GM23338 (cell line): ENCODE data around the gene WHAMM. TPM values are rescaled to one million over a fixed set of nuclear protein-coding genes. Genes with fewer than 3 reads are reported as not detected.

Experiments
- ATAC-seq: fragments of 200-7000 bp; cut with Tn5 transposase; 3 replicates; pipeline ENCODE4 v1.9.1; 2020
- DNase-seq: peaks from one replicate; pipeline ENCODE4 v3.0.0-alpha.2; 2015; ENCODE audit warnings: low spot score
- H2AFZ ChIP-seq: fragments of 200-600 bp; sonication (generic); 2 replicates; pipeline ENCODE4 v1.8.0; 2016; ENCODE audit warnings: antibody characterized with exemption, mild to moderate bottlenecking, moderate library complexity
- H3F3A ChIP-seq: fragments of 200-600 bp; sonication (generic); replicated peaks from 2 replicates; pipeline ENCODE4 v1.8.0; 2017; ENCODE audit warnings: antibody characterized with exemption, mixed run types, low read depth
- H3K27ac ChIP-seq: fragments of 200-600 bp; sonication (generic); 2 replicates; pipeline ENCODE4 v1.6.1; 2016; ENCODE audit warnings: low read depth
- H3K27me3 ChIP-seq: fragments of 200-600 bp; sonication (generic); 2 replicates; pipeline ENCODE4 v1.8.0; 2016; ENCODE audit warnings: mild to moderate bottlenecking, mixed run types, moderate library complexity; ENCODE audit not compliant: insufficient read depth
- H3K36me3 ChIP-seq: fragments of 200-600 bp; sonication (generic); 2 replicates; pipeline ENCODE4 v1.8.0; 2016; ENCODE audit warnings: mild to moderate bottlenecking; ENCODE audit not compliant: insufficient read depth
- H3K4me1 ChIP-seq: fragments of 200-600 bp; sonication (generic); 2 replicates; pipeline ENCODE4 v1.8.0; 2016; ENCODE audit warnings: mild to moderate bottlenecking, moderate library complexity; ENCODE audit not compliant: insufficient read depth
- H3K4me2 ChIP-seq: fragments of 200-600 bp; sonication (generic); 2 replicates; pipeline ENCODE4 v1.7.1; 2017; ENCODE audit warnings: mixed run types
- H3K4me3 ChIP-seq: fragments of 200-600 bp; sonication (generic); 2 replicates; pipeline ENCODE4 v1.6.1; 2016; ENCODE audit warnings: mixed run types
- H3K79me2 ChIP-seq: fragments of 200-600 bp; sonication (generic); replicated peaks from 2 replicates; pipeline ENCODE4 v1.8.0; 2017; ENCODE audit warnings: mild to moderate bottlenecking; ENCODE audit not compliant: insufficient read depth
- H3K9me2 ChIP-seq: fragments of 200-600 bp; sonication (generic); 2 replicates; pipeline ENCODE4 v1.8.0; 2017; ENCODE audit not compliant: insufficient read depth
- H4K20me1 ChIP-seq: fragments of 200-600 bp; sonication (generic); replicated peaks from 2 replicates; pipeline ENCODE4 v1.8.0; 2017; ENCODE audit warnings: mild to moderate bottlenecking; ENCODE audit not compliant: insufficient read depth
- H3K27ac Mint-ChIP-seq: 2 replicates; pipeline ENCODE4 v1.8.0; 2020; ENCODE audit warnings: inconsistent platforms, mild to moderate bottlenecking, moderate library complexity, mixed read lengths
- H3K27me3 Mint-ChIP-seq: 3 replicates; pipeline ENCODE4 v1.8.0; 2022; ENCODE audit warnings: low read depth, mild to moderate bottlenecking, moderate library complexity, mixed read lengths, inconsistent platforms; ENCODE audit not compliant: insufficient read depth, poor library complexity
- H3K36me3 Mint-ChIP-seq: 3 replicates; pipeline ENCODE4 v1.8.0; 2021; ENCODE audit warnings: low read depth, mild to moderate bottlenecking, inconsistent platforms, moderate library complexity, mixed read lengths
- H3K4me1 Mint-ChIP-seq: 3 replicates; pipeline ENCODE4 v1.8.0; 2020; ENCODE audit warnings: mild to moderate bottlenecking, inconsistent platforms, mixed read lengths
- H3K4me3 Mint-ChIP-seq: 3 replicates; pipeline ENCODE4 v1.8.0; 2021; ENCODE audit warnings: moderate library complexity, mild to moderate bottlenecking, inconsistent platforms, mixed read lengths
- H3K9me3 Mint-ChIP-seq: 3 replicates; pipeline ENCODE4 v1.8.0; 2020; ENCODE audit warnings: moderate library complexity, mild to moderate bottlenecking, inconsistent platforms, mixed read lengths
- CREB1 ChIP-seq: fragments of 250-450 bp; sonication (Bioruptor Pico); IDR thresholded peaks from 2 replicates; pipeline ENCODE4 v1.5.0; 2020; ENCODE audit warnings: low read depth, mild to moderate bottlenecking, moderate library complexity
- EZH2 ChIP-seq: fragments of 200-600 bp; sonication (generic); IDR thresholded peaks from one replicate; pipeline ENCODE4 v1.8.0; 2017; ENCODE audit warnings: antibody characterized with exemption, mild to moderate bottlenecking, low read depth; ENCODE audit not compliant: unreplicated experiment
- EZH2phosphoT487 ChIP-seq: fragments of 200-600 bp; sonication (generic); IDR thresholded peaks from one replicate; pipeline ENCODE4 v1.8.1; 2018; ENCODE audit warnings: antibody characterized with exemption; ENCODE audit not compliant: unreplicated experiment
- JUNB ChIP-seq: IDR thresholded peaks from one replicate; pipeline ENCODE4 v1.6.1; 2016; ENCODE audit warnings: antibody characterized with exemption; ENCODE audit not compliant: unreplicated experiment
- POLR2AphosphoS5 ChIP-seq: IDR thresholded peaks from 2 replicates; pipeline ENCODE4 v1.6.1; 2016; ENCODE audit warnings: antibody characterized with exemption, low read depth
- STAT1 ChIP-seq: IDR thresholded peaks from one replicate; pipeline ENCODE4 v1.6.1; 2016; ENCODE audit warnings: antibody characterized with exemption; ENCODE audit not compliant: unreplicated experiment
- ZNF114 ChIP-seq: fragments of 250-450 bp; sonication (Bioruptor Pico); IDR thresholded peaks from 2 replicates; pipeline ENCODE4 v1.5.0; 2020; ENCODE audit warnings: mild to moderate bottlenecking, moderate library complexity
- ZNF331 ChIP-seq: fragments of 250-450 bp; sonication (Bioruptor Pico); IDR thresholded peaks from 2 replicates; pipeline ENCODE4 v1.5.0; 2020; ENCODE audit warnings: low read depth, mild to moderate bottlenecking, moderate library complexity
- ZNF462 ChIP-seq: fragments of 250-450 bp; sonication (Bioruptor Pico); IDR thresholded peaks from 2 replicates; pipeline ENCODE4 v1.5.0; 2020; ENCODE audit warnings: mild to moderate bottlenecking, moderate library complexity
- polyA plus RNA-seq: library from polyadenylated mRNA; unstranded; fragments of >200 nt; fragmentation: Nextera tagmentation; extraction: Ambion mirVana; gene quantifications from 2 replicates; pipeline ENCODE4 v1.2.1, GENCODE V29; 2016
- total RNA-seq: library from RNA; depleted of rRNA; stranded (reverse); fragments of >200 nt; shearing (Covaris generic); gene quantifications from 2 replicates; pipeline ENCODE4 v1.2.3, GENCODE V29; 2014
- TF ChIP-seq, protein P1 (sequence below): IDR thresholded peaks from one replicate; pipeline ENCODE4 v1.6.1; 2018; ENCODE audit warnings: antibody characterized with exemption; ENCODE audit not compliant: unreplicated experiment
- TF ChIP-seq, protein P2 (sequence below), 2 experiments: fragments of 200-600 bp in 1 of 2; sonication (generic) in 1 of 2; conservative IDR thresholded peaks; 2 replicates each; pipeline versions ENCODE4 v1.5.1 to v1.6.1; 2016 to 2017; ENCODE audit warnings: antibody characterized with exemption in 2 of 2, low read depth in 2 of 2, mild to moderate bottlenecking in 2 of 2, moderate library complexity in 1 of 2

Gene WHAMM
- total and polyA plus RNA-seq, 2 experiments from 2014 or later = 2.2 to 4.1 TPM

DNA sequence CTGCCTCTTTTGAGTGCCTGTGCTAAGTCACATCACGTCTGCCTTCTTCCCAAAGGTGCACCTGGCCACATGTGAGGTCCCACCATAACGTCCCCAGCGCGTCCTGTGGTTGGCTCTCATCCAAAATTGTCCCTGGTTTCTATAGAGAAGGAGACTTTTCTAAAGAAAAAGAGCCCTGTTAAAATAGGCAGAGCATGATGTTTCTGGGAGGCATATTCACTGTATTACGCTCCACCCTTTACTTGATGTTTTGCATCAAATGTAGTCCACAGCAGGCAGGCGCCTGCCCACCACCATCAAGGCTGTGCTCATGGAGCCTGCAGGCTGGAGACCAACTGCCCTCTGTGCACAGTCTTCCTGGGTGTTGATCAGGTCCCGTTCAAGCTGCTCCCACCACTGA lies 36.3 kb downstream of the WHAMM start (continued):
- TF ChIP-seq, protein P1, sequence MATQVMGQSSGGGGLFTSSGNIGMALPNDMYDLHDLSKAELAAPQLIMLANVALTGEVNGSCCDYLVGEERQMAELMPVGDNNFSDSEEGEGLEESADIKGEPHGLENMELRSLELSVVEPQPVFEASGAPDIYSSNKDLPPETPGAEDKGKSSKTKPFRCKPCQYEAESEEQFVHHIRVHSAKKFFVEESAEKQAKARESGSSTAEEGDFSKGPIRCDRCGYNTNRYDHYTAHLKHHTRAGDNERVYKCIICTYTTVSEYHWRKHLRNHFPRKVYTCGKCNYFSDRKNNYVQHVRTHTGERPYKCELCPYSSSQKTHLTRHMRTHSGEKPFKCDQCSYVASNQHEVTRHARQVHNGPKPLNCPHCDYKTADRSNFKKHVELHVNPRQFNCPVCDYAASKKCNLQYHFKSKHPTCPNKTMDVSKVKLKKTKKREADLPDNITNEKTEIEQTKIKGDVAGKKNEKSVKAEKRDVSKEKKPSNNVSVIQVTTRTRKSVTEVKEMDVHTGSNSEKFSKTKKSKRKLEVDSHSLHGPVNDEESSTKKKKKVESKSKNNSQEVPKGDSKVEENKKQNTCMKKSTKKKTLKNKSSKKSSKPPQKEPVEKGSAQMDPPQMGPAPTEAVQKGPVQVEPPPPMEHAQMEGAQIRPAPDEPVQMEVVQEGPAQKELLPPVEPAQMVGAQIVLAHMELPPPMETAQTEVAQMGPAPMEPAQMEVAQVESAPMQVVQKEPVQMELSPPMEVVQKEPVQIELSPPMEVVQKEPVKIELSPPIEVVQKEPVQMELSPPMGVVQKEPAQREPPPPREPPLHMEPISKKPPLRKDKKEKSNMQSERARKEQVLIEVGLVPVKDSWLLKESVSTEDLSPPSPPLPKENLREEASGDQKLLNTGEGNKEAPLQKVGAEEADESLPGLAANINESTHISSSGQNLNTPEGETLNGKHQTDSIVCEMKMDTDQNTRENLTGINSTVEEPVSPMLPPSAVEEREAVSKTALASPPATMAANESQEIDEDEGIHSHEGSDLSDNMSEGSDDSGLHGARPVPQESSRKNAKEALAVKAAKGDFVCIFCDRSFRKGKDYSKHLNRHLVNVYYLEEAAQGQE = no peak
- TF ChIP-seq CREB1 (CRISPR knock-in tag) (no peak), JUNB (no peak), ZNF331 (CRISPR knock-in tag) (no peak)
- TF ChIP-seq, protein P2, sequence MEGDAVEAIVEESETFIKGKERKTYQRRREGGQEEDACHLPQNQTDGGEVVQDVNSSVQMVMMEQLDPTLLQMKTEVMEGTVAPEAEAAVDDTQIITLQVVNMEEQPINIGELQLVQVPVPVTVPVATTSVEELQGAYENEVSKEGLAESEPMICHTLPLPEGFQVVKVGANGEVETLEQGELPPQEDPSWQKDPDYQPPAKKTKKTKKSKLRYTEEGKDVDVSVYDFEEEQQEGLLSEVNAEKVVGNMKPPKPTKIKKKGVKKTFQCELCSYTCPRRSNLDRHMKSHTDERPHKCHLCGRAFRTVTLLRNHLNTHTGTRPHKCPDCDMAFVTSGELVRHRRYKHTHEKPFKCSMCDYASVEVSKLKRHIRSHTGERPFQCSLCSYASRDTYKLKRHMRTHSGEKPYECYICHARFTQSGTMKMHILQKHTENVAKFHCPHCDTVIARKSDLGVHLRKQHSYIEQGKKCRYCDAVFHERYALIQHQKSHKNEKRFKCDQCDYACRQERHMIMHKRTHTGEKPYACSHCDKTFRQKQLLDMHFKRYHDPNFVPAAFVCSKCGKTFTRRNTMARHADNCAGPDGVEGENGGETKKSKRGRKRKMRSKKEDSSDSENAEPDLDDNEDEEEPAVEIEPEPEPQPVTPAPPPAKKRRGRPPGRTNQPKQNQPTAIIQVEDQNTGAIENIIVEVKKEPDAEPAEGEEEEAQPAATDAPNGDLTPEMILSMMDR (conservative IDR thresholded peaks at IDR 0.05; ENCODE audit: low read depth in 2 of 2) = no peak

DNA sequence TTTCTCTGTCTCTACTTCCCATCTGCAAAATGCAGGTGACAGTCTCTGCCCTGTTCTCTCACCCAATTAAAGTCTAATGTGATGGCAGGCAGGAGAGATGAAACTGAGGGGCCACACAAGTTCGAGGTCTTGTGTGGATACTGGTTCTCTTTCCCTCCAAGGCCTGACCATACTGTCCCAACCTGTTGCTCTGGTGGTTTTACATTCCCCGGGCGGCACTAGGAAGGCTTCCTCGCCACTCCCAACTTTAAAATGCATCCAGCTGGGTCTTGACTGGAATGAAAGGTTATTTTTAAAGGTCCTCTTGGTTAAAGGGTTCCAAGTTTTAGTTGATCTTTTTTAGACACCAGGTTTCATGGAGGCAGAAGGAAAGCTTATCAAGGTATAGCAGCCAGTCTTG lies 37.2 kb downstream of the WHAMM start:
- Histone ChIP-seq H3K79me2 (no peaks in the 10 kb centered on the region), H3K9me2 (no peaks in the 10 kb centered on the region), H4K20me1 (no peaks in the 10 kb centered on the region), H3K36me3 (no peaks in the 10 kb centered on the region), H3K27ac (no peak overlapping the region), H3K4me1 (peaks cover 7% of the 10 kb centered on the region), H3F3A (no peaks in the 10 kb centered on the region), H3K4me2 (no peak overlapping the region), H3K4me3 (no peak overlapping the region), H2AFZ (no peak overlapping the region), H3K27me3 (no peaks in the 10 kb centered on the region)
- Mint-ChIP-seq H3K4me1 (peaks cover 15% of the 10 kb centered on the region), H3K9me3 (no peaks in the 10 kb centered on the region; the same call in 2 of the 3 replicates), H3K27ac (no peak overlapping the region), H3K27me3 (peaks cover 13% of the 10 kb centered on the region), H3K4me3 (no peak overlapping the region), H3K36me3 (no peaks in the 10 kb centered on the region)
- ATAC-seq (no peak), DNase-seq (no peak)
- TF ChIP-seq ZNF331 (CRISPR knock-in tag) = no peak
- no peak for TF ChIP-seq EZH2
- no peak for TF ChIP-seq ZNF114 (CRISPR knock-in tag)
- no peak for TF ChIP-seq STAT1
- TF ChIP-seq, protein P2 (conservative IDR thresholded peaks at IDR 0.05; ENCODE audit: low read depth in 2 of 2) = no peak
- TF ChIP-seq POLR2AphosphoS5 = no peak
- TF ChIP-seq ZNF462 = no peak
- TF ChIP-seq EZH2phosphoT487 = no peak
